Stimulated activated CD8-positive, alpha-beta memory T cell treated with anti-CD3 and anti-CD28 coated beads, Interleukin-7, amount 100 ng/mL, for 1 hour (primary cell): Measurements from ENCODE around the gene TBCEL.

ENCODE experiments used
- DNase-seq, 2 donors: peaks; one replicate each; pipeline ENCODE4 v3.0.0-alpha.2; 2020; ENCODE audit warnings: low read depth in 2 of 2

Gene TBCEL

DNA sequence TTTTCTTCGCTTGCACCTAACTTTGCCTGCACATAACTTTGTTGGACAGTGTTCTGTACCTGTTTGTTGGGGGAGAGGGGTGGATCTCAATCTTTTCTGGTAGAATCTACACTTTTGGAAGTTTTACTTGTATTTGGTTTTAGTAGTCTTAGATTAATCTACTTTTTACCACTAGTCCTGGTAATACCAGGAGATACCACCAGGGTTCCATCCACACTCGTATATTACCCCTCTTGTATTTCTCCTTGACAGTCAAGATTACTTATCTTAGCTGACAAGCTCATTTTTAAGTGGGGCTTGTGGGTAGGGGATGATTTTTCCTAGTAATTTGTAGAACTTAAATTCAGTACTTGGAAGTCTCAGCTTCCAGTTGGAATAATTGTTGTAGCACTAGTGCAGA is 39.8 kb downstream of the TBCEL start:
- no peak for DNase-seq

DNA sequence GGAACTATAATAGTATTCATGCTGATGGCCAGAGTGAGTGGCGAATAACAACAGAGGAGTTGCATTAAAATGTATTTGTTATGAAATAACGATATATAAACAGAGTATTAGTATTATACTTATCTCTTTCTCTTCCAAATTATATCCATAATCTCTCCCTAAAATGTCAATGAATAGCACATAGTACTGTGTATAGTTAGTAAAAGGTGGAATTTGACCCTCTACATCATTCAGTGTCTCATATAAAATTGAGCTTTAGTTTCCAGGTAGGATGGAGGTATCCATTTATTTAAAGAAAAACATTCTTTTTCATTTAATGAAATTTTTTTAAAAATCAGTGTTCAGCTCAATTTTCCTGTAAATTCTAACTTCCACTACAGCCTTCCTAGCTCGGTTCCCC is 42.7 kb downstream of the TBCEL start:
- DNase-seq = no peak

DNA sequence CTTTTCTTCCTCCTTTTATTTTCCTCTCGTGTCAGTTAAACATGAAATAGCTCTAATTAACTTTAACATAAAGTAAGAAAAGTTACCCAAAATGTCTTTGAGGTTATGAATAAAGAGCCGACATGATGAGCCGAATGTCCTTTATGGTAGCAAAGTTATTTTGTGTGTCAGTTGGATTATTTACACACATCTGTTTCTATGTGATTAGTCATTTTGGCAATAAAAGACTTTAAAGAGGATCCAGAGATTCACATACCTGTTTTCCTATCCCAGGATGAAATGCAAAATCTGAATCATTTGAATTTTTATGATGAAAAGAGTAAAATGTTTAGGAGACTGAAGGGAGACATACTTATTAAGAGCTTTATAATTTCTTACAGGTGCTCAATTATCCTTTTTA is 43.1 kb downstream of the TBCEL start:
- DNase-seq = no peak

DNA sequence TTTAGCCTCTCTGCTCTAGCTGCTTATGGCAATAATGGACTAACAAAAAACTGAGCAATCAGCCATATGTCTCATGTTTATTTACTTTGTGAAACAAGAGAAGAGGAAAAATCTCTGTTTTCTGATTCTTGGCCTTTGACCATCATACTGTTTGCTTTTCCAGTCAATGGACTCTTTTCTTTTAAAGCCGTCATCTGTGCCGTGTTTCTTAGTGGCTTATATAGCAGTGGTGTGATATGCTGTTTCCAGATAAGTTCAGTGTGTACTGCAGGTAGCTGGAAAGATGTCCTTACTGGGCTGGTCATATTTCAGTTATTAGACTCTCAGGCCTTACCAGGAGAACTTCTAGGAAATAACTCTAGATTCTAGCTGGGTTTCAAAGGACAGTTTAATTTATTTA is 43.6 kb downstream of the TBCEL start:
- DNase-seq = no peak

DNA sequence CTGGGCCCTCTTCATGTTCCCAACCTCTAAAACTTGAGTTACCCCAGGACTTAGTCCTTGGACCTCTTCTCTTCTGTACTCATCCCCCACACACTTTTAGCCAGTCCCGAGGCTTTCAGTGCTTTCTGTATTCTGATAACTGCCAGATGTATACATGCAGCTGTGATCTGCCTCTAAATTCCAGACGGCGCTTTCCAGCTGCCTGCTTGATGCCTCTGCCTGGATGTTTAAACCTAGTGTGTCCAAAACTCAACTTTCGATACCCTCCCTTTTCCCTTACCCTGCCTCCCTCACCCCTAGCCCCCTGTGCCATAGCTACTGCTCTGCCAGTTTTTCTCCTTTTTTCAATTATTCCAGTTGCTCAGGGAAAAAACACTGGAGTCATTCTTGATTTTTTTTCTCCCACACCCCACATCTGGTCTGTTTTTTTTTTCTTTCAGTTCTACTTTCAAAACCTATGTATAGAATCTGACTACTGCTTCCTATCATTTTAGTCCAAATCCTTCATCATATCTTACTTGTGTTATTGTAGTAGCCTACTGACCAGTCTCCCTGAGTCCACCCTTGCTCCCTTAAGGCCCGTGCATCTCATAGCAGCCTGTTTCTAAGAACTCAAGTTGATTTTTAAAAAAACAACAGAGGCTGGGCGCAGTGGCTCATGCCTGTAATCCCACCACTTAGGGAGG is 44.2 kb downstream of the TBCEL start:
- no peak for DNase-seq

DNA sequence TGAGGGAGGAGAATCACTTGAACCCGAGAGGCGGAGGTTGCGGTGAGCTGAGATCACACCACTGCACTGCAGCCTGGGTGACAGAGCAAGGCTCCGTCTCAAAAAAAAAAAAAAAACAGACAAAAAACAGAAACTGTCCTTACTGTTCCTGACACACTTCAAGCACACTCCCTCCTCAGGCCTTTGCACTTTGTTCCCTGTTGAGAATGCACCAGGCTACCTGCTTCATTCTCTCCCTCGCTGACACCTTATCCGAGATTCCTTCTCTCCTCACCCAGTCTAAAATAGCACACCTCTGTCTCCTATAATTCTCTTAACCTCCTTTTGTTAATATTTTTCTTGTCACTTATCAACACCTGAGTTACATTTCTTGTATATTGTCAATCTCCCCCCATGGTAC is 44.9 kb downstream of the TBCEL start:
- no peak for DNase-seq

DNA sequence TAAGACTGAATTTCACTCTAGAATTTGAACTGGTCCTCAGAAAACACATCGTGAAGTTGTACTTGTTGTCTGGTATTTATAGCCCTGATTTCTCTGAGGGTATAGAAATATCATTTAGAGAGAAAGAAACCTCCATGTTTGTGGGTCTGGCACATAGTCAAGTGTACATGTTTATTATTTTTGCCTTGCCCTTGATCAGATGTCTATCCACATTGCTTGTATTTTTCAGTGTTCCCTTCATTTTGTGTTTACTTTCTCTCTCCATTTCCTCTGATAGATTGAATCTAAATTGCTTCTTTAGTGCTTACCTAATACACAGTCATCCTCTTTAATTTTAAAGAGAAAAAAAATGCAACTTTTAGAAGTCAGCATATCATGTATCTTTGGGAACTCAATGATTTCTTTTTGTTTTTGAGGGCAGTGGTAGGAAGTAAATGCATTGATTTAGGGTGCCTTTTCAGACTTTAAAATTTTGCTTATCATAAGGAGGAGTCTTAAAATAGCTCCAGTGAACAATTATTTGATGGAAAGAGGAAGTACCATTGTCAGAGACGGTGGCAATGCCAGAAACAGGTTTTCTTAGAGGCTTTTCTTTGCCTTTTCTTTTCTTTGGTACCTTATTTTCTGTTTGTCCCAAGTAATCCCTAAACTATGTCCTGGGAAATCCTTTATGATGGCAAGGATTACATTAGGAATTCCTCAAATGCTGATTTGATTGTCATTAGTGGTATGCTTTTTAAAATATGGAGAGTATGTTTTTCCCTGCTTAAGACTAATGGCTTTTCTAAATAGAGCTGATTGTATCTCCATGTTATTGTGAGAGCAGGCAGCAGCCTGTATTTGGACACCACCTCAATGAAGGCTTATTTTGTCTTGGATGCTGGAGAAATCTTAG is 47.3 kb downstream of the TBCEL start:
- no peak for DNase-seq

DNA sequence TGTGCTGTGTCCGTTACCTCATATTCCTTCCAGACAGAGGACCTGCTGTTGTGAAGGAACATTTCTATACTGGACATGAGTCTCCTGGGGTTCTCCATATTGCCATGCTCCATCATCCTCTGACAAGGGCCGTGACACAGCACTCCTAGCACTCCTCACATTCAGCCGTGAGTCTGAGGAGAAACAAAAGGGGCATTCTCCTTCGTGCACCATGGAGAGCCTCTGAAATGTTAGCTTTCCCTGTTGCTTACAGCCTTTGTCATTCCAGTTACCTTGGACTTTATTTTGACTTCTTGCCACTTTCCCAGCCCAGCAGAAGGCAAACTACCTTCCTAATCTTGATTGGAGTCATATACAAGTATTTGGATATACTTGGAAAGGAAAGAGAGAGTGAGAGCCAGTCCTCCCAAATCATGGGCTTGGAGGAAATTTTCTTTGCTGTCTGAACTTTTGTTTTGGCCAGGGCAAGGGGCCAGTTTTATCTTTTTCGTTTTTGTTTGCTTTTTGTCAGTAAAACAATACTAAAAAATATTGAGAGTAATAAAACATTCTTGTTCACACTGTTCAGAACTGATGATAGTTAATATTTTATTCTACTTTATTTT is 48.0 kb downstream of the TBCEL start:
- no peak for DNase-seq

DNA sequence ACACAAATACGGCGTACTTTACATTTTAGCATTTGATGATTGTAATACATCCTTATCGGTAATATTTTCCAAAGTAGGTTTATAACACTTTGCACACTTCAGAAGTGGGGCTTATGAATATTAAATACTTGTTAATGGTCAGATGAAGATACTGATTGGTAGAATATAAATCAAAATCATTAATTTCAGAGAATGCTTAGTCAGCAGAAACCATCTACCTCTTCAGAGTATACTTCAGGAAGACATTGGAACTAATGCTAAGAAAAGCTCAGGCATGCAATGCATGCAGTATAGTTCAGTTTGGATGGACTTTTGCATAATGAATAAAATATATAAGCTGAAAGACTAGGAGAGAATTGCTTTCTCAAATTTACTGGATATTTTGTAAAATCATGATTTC is 57.4 kb downstream of the TBCEL start:
- DNase-seq = no peak

DNA sequence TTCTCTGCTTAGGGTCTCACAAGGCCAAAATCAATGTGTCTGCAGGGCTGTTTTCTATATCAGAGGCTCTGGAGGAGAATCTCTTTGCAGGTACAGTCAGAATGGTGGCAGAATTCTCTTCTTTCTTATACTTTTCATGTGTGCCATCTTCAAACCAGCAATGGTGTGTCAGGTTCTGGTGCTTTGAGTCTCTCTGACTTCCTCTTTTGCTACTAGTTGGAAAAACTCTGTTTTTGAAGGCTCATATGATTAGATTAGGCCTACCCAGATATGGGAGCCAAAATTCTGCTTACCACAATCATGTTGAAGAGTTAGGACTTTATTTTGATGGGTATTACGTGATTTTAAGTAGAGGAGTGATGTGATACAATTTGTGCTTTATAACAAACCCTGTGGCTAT is 58.3 kb downstream of the TBCEL start:
- no peak for DNase-seq

DNA sequence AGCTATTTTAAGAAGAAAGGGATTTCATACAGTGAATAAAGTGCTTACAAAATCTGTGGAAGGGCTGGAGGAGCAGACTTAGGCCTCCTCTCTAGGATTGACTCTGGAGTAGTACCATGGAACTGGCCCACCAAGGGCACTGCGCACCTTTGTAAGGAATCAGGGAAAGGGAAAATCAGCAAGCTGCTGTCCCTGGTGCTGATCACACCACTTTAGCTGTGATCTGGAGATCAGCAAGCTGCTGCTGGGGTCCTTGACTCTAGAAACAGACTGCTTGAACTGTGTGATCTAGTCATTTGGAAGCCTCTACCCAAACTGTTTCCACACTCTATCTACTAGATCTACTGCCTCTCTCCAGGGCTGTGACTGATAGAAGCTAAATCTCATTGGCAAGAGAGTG is 58.8 kb downstream of the TBCEL start:
- no peak for DNase-seq

DNA sequence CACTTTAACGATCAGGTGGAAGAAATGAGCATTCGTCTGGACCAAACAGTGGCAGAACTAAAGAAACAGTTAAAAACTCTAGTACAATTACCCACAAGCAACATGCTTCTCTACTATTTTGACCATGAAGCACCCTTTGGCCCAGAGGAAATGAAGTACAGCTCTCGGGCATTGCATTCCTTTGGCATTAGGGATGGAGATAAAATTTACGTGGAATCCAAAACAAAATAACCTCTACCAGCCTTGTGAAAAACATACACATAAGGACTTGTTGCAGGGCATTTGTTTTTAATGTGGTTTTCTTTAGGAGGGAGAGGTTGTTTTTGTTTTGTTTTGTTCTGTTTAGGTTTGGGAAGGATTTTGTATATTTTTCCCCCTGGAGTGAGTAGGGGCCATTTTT is 63.0 kb downstream of the TBCEL start:
- DNase-seq = no peak

DNA sequence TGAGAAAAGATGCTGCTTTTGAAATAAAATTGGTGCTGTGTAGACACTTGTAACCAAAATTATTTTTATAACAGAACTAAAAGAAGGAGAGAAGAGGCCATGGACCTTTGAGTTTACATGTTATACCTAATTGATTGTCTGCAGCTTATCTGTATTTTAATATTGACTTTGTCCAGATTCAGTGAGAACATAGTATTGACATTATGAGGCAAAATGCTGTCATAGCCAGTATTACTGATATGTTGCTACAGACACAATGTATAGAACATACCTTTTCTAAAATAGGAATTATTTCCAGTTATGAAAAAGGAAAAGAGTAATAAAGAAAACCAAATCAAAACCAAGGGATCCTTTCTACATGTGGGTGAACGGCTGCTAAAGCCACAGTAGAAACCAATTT is 65.7 kb downstream of the TBCEL start:
- DNase-seq = no peak

DNA sequence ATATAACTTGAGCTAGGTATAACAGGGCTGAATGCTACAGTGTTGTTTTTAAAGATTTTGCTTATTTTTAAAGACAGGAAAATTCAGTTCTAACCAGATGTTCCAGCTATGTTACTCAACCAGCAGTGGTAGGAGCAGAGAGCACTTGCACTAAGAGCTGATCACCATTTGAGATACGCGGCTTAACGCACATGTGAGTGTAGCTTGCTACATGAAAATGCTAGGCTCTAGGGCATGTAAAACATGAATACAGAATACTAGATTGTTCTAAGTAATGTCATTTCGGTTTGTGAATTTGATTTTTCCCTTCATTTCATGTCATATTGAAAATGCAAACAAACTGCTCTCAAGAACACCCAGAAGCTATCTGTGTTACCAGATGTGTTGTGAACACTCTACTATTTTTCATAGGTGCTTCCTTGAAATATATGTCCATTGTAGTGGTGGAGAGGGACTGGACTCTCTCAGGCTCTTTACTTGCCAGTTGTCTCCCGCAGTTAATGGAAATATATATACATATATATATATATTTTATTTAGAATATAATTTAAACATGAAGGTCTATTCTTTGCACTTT is 66.3 kb downstream of the TBCEL start:
- no peak for DNase-seq

DNA sequence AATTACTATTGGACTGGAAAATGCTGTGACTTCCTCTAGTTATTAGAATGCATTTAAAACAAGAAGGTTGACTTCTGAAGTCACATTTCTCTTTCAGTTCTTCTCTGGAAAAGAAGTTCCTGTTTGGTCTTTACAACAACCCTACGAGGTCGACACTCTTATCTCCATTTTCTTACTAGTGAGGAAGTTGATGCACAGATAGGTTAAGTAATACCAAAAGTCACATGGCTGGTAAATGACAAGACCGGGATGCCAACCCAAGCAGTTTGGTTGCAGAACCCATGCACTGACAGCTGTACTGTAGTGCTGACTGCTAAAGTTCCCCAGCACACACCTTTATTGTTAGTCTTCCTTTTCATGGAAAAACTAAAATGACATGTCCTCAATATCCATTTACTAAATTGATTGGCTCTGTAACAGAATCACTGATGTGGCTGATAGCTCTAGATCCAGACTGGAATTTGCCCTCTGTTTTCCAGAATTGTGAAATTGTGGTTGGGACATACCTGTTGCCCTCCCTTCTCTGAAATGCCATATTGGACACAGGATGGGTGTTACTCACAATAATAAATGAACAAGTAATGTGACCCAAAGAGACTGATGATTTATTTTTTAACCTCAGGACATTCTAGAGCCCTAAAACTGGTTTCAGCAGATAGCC is 67.7 kb downstream of the TBCEL start:
- DNase-seq = no peak

DNA sequence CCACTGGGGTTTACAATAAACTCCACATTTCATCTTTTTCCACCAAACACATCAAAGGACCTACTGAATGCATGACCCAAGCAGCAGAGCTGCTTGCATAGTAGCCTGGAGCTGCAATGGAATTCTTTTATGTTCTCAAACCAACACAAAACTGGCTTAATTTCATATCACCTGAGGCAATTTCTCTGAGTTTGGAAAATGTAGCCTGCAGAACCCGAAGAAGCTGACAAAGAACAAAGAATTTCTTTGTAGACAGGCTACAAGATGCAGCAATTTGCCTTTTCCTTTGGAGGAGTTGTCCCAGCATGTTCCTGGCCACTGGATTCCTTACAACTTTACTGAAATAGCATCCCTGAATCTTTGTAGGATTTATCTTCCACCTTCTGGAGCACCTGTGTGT is 71.7 kb downstream of the TBCEL start:
- DNase-seq = no peak

DNA sequence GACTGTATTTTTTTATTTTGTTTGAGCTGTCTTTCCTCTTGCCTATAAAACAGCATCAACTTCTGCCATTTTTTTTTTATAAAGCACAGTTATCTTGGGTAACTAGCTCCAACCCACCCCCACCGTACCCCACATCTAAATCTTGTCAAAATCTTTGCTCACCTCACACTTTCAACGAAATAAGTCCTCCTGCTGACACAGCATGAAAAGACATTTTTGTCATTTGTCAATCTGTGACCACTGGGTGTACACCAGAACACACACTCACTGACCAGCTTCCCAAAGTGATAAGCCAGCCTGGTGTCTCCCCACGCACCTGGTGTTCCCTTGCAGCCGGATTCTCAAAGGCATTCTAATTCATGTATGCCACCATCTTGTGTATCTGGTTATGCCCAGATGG is 75.5 kb downstream of the TBCEL start:
- DNase-seq = no peak

DNA sequence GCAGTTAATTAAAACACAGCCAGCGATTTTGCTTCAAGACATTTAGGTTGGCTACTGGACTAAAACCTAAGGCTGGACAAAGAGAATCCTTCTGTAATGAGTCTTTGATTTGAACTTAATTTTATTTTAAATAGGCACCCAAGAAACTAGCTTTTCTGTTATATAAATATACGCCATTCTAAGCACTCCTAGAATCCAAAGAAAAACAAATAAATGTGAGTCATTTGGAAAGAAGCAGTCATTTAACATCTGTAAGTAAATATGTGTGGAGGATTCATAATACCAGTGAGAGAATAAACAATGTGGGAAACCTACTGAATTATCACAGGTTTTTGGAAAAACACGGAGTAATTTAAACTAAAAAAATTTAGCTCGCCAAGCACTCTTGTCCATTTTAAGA is 76.0 kb downstream of the TBCEL start:
- DNase-seq = no peak

DNA sequence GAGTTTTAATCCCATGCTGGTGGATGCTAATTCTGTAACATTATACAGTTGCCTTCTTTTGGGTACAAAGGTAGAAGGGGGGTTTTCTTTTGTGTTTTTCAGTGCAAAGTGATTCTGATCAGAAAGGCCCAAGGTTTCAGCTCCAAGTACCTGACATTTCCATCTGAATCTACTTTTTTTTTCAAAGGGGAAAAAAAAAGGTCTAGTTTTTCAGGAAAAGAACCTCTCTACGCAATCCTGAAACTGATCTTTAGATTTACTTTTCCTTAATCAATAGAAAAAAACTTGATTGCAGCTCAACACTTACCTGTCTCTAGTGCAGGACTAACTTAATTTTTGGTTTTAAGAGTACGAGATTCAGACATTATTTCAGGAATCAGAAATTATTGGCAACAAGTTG is 77.0 kb downstream of the TBCEL start, which contains the start of gene TECTA:
Gene TECTA (plus strand): TSS at position 301 of the 400 bp plus-strand sequence. CDS start 1,423 bp downstream, outside the sequence.
- DNase-seq = no peak

DNA sequence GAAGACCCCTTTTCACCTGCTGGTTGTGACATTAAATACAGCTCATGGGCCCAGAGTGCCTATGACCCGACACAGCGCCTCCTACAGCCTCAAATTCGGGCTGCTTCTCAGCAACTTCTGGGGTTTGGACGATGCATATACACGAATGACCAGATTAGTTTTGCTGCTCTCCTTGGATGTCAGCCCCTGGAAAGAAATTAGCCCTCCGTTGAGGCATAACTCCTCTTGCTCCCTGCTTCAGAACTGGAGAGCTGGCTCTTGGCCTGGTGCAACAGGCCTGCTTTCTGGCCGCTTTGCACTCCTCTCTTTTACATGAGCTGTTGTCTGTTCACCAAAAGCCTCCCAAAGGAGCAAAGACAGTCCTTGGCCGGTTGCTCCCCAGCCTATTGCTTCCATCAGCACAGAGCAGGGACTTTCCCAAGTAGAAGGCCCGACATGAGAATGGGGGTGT is 80.4 kb downstream of the TBCEL start:
- DNase-seq = no peak

DNA sequence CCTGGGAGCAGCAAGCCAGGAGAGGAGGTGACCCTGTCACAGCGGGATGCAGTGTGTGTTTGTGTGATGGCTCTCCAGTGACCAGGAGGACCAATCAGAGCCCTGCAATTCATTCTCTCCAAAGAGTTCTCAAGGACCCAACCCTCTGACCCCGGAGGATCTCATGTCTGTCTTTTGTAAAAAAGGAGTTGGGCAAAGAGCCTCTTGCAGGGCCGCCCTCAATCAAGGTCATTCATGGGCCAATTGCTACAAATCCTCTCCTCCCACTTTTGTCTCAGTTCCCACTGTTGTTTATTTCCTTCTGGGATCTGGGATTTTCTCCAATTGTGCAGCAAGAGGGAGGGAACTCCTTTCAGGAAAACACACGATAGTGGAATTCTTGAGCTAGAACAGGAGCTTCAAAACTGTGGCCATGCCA is 81.2 kb downstream of the TBCEL start:
- DNase-seq = no peak
